Neural progenitor cell (in vitro differentiated cells): ENCODE measurements around the gene MSH3. TPM values are rescaled to one million over a fixed set of nuclear protein-coding genes. Genes with fewer than 3 reads are reported as not detected.

Experiments used
- DNase-seq: peaks from one replicate; pipeline ENCODE4 v3.0.0-alpha.2; 2016; ENCODE audit warnings: low spot score
- H2AFZ ChIP-seq: fragments of 200-600 bp; sonication (generic); replicated peaks from 2 replicates; pipeline ENCODE4 v1.6.1; 2016; ENCODE audit warnings: antibody characterized with exemption
- H3F3A ChIP-seq: fragments of 200-600 bp; sonication (generic); 2 replicates; pipeline ENCODE4 v1.6.1; 2016; ENCODE audit warnings: antibody characterized with exemption, low read depth
- H3K27ac ChIP-seq: fragments of 200-600 bp; sonication (generic); 2 replicates; pipeline ENCODE4 v1.5.1; 2016; ENCODE audit warnings: mild to moderate bottlenecking
- H3K27me3 ChIP-seq: fragments of 200-600 bp; sonication (generic); 2 replicates; pipeline ENCODE4 v1.6.1; 2016; ENCODE audit warnings: mild to moderate bottlenecking, moderate library complexity
- H3K36me3 ChIP-seq: fragments of 200-600 bp; sonication (generic); 2 replicates; pipeline ENCODE4 v1.5.1; 2016
- H3K4me1 ChIP-seq: fragments of 200-600 bp; sonication (generic); 2 replicates; pipeline ENCODE4 v1.6.1; 2016; ENCODE audit warnings: mixed run types
- H3K4me2 ChIP-seq: fragments of 200-600 bp; sonication (generic); 2 replicates; pipeline ENCODE4 v1.6.1; 2016
- H3K4me3 ChIP-seq: fragments of 200-600 bp; sonication (generic); 2 replicates; pipeline ENCODE4 v1.5.1; 2016
- H3K79me2 ChIP-seq: fragments of 200-600 bp; sonication (generic); 2 replicates; pipeline ENCODE4 v1.6.1; 2016; ENCODE audit warnings: low read depth
- H3K9ac ChIP-seq: fragments of 200-600 bp; sonication (generic); 2 replicates; pipeline ENCODE4 v1.6.1; 2016
- H3K9me3 ChIP-seq: fragments of 200-600 bp; sonication (generic); 2 replicates; pipeline ENCODE4 v1.5.1; 2016; ENCODE audit warnings: low read depth
- H4K20me1 ChIP-seq: fragments of 200-600 bp; sonication (generic); 2 replicates; pipeline ENCODE4 v1.6.1; 2016; ENCODE audit warnings: low read depth
- H3K27ac Mint-ChIP-seq: 3 replicates; pipeline ENCODE4 v1.8.0; 2021; ENCODE audit warnings: mixed read lengths
- H3K27me3 Mint-ChIP-seq: 2 replicates; pipeline ENCODE4 v1.8.0; 2022; ENCODE audit warnings: low read depth, mild to moderate bottlenecking, inconsistent platforms, moderate library complexity, mixed read lengths; ENCODE audit not compliant: insufficient read depth
- H3K36me3 Mint-ChIP-seq: 3 replicates; pipeline ENCODE4 v1.8.0; 2021; ENCODE audit warnings: mixed read lengths
- H3K4me1 Mint-ChIP-seq: 3 replicates; pipeline ENCODE4 v1.8.0; 2021; ENCODE audit warnings: mixed read lengths
- H3K4me3 Mint-ChIP-seq: 3 replicates; pipeline ENCODE4 v1.8.0; 2021; ENCODE audit warnings: mild to moderate bottlenecking, moderate library complexity, mixed read lengths
- H3K9me3 Mint-ChIP-seq: 3 replicates; pipeline ENCODE4 v1.8.0; 2020; ENCODE audit warnings: mixed read lengths
- CTCF ChIP-seq: fragments of 200-600 bp; sonication (generic); IDR thresholded peaks from 2 replicates; pipeline ENCODE4 v1.5.1; 2017; ENCODE audit warnings: antibody characterized with exemption, mild to moderate bottlenecking
- EZH2 ChIP-seq: fragments of 200-600 bp; sonication (generic); IDR thresholded peaks from 2 replicates; pipeline ENCODE4 v1.6.1; 2017; ENCODE audit warnings: antibody characterized with exemption, mild to moderate bottlenecking, moderate library complexity
- EZH2phosphoT487 ChIP-seq: fragments of 200-600 bp; sonication (generic); IDR thresholded peaks from 2 replicates; pipeline ENCODE4 v1.6.1; 2017; ENCODE audit warnings: antibody characterized with exemption
- total RNA-seq: library from RNA; depleted of rRNA; stranded (reverse); fragments of >200 nt; gene quantifications from 2 replicates; pipeline ENCODE4 v1.2.3, GENCODE V29; 2015; ENCODE audit warnings: low replicate concordance

The MSH3 gene
- total RNA-seq, 1 donor from 2014 or later: 26.1 TPM

GRCh38 chr5:80662108-80662507, 7.7 kb downstream of the MSH3 start:
- H3K27me3 ChIP-seq: no peaks in the 10 kb centered on the region
- H3K4me3 Mint-ChIP-seq: no peak overlapping the region
- TF ChIP-seq EZH2phosphoT487 (no peak), EZH2 (no peak), CTCF (no peak)
- DNase-seq: no peak
- no peaks in the 10 kb centered on the region for H3K4me1 ChIP-seq
- peaks cover 4% of the 10 kb centered on the region for H3K79me2 ChIP-seq
- no peaks in the 10 kb centered on the region for H3K9me3 ChIP-seq
- H3K9ac ChIP-seq: no peak overlapping the region
- H3K9me3 Mint-ChIP-seq: no peaks in the 10 kb centered on the region
- peaks cover 54% of the 10 kb centered on the region for H3K36me3 Mint-ChIP-seq
- H3K4me3 ChIP-seq: no peak overlapping the region
- no peak overlapping the region for H3K4me2 ChIP-seq
- H3K27me3 Mint-ChIP-seq: peaks cover 2% of the 10 kb centered on the region
- H4K20me1 ChIP-seq: no peaks in the 10 kb centered on the region
- peaks cover 10% of the 10 kb centered on the region for H3K36me3 ChIP-seq
- no peaks in the 10 kb centered on the region for H3K4me1 Mint-ChIP-seq
- H3K27ac Mint-ChIP-seq: no peak overlapping the region
- no peaks in the 10 kb centered on the region for H3F3A ChIP-seq
- no peak overlapping the region for H2AFZ ChIP-seq
- H3K27ac ChIP-seq: no peak overlapping the region

- Mint-ChIP-seq H3K4me3 (no peak overlapping the region), H3K9me3 (no peaks in the 10 kb centered on the region), H3K4me1 (no peaks in the 10 kb centered on the region), H3K27me3 (no peaks in the 10 kb centered on the region), H3K27ac (no peak overlapping the region), H3K36me3 (peaks cover 43% of the 10 kb centered on the region)
- Histone ChIP-seq H3K79me2 (no peaks in the 10 kb centered on the region), H3K27me3 (no peaks in the 10 kb centered on the region), H3K36me3 (peaks cover 4% of the 10 kb centered on the region), H3K9me3 (no peaks in the 10 kb centered on the region), H3F3A (no peaks in the 10 kb centered on the region), H3K4me3 (no peak overlapping the region), H3K4me1 (no peaks in the 10 kb centered on the region), H3K27ac (no peak overlapping the region), H2AFZ (no peak overlapping the region), H3K4me2 (no peak overlapping the region), H4K20me1 (no peaks in the 10 kb centered on the region), H3K9ac (no peak overlapping the region)
- TF ChIP-seq EZH2phosphoT487: no peak
- no peak for TF ChIP-seq EZH2
- TF ChIP-seq CTCF: no peak
- DNase-seq: no peak
Measured at GRCh38 chr5:80665057-80665456, 10.6 kb downstream of the MSH3 start.

GRCh38 chr5:80667384-80667783, 12.9 kb downstream of the MSH3 start:
- H3K27ac Mint-ChIP-seq: no peak overlapping the region
- no peak overlapping the region for H3K4me3 Mint-ChIP-seq
- peaks cover 10% of the 10 kb centered on the region for H3F3A ChIP-seq
- H3K4me1 Mint-ChIP-seq: no peaks in the 10 kb centered on the region
- no peak overlapping the region for H3K27ac ChIP-seq
- no peaks in the 10 kb centered on the region for H3K79me2 ChIP-seq
- no peaks in the 10 kb centered on the region for H3K36me3 ChIP-seq
- H3K9ac ChIP-seq: no peak overlapping the region
- H3K4me2 ChIP-seq: no peak overlapping the region
- no peaks in the 10 kb centered on the region for H3K27me3 Mint-ChIP-seq
- H3K27me3 ChIP-seq: no peaks in the 10 kb centered on the region
- H4K20me1 ChIP-seq: no peaks in the 10 kb centered on the region
- H2AFZ ChIP-seq: no peak overlapping the region
- no peak for TF ChIP-seq CTCF
- TF ChIP-seq EZH2: no peak
- no peak for TF ChIP-seq EZH2phosphoT487
- H3K4me1 ChIP-seq: no peaks in the 10 kb centered on the region
- no peaks in the 10 kb centered on the region for H3K9me3 ChIP-seq
- H3K4me3 ChIP-seq: no peak overlapping the region
- H3K36me3 Mint-ChIP-seq: peaks cover 28% of the 10 kb centered on the region
- H3K9me3 Mint-ChIP-seq: no peaks in the 10 kb centered on the region
- no peak for DNase-seq
